Ammon's horn (tissue), 1 donor: Measurements from ENCODE around the gene GNAS.

Experiments used
- DNase-seq: peaks from one replicate; pipeline ENCODE4 v3.0.0-alpha.2; 2016; ENCODE audit warnings: low spot score

GNAS gene

GRCh38 chr20:58899512-58899911, 47.0 kb downstream of the GNAS start:
- no peak for DNase-seq

GRCh38 chr20:58900397-58900796, 47.9 kb downstream of the GNAS start:
- no peak for DNase-seq

GRCh38 chr20:58901488-58902402, 49.2 kb downstream of the GNAS start:
- DNase-seq: no peak

GRCh38 chr20:58903614-58904013, 51.1 kb downstream of the GNAS start:
- no peak for DNase-seq

- no peak for DNase-seq
Observed at GRCh38 chr20:58905236-58905635, 52.7 kb downstream of the GNAS start.

- DNase-seq: no peak
Observed at GRCh38 chr20:58906111-58906510, 53.6 kb downstream of the GNAS start.

- DNase-seq: no peak
Observed at GRCh38 chr20:58906894-58907293, 54.4 kb downstream of the GNAS start.

- peak; percentile 94 for DNase-seq
Observed at GRCh38 chr20:58907320-58908137, 55.0 kb downstream of the GNAS start.

GRCh38 chr20:58908221-58908620, 55.7 kb downstream of the GNAS start:
- no peak for DNase-seq

- no peak for DNase-seq
Observed at GRCh38 chr20:58908941-58909340, 56.4 kb downstream of the GNAS start.

GRCh38 chr20:58909585-58909984, 57.1 kb downstream of the GNAS start:
- no peak for DNase-seq

GRCh38 chr20:58910473-58910872, 58.0 kb downstream of the GNAS start:
- no peak for DNase-seq

GRCh38 chr20:58911309-58911708, 58.8 kb downstream of the GNAS start:
- no peak for DNase-seq

GRCh38 chr20:58911970-58912369, 59.5 kb downstream of the GNAS start:
- no peak for DNase-seq

- DNase-seq: no peak
Observed at GRCh38 chr20:58913079-58913478, 60.6 kb downstream of the GNAS start.

GRCh38 chr20:58918621-58919020, 66.1 kb downstream of the GNAS start:
- DNase-seq: no peak

- no peak for DNase-seq
Observed at GRCh38 chr20:58921564-58921963, 69.0 kb downstream of the GNAS start.

- DNase-seq: no peak
Observed at GRCh38 chr20:58922036-58922435, 69.5 kb downstream of the GNAS start.

GRCh38 chr20:58923117-58923712, 70.7 kb downstream of the GNAS start:
- DNase-seq: no peak

- DNase-seq: no peak
Observed at GRCh38 chr20:58926802-58927489, 74.4 kb downstream of the GNAS start.

- DNase-seq: no peak
Observed at GRCh38 chr20:58927490-58928061, 75.1 kb downstream of the GNAS start.

GRCh38 chr20:58930496-58930895, 78.0 kb downstream of the GNAS start:
- DNase-seq: no peak
